WERI-Rb-1 (cell line): ENCODE results near the gene LMX1A.

Experiments used
- DNase-seq: peaks from one replicate; pipeline ENCODE4 v3.0.0-alpha.2; 2020
- H3K27ac ChIP-seq: fragments of 250-450 bp; sonication (Bioruptor Pico); 2 replicates; pipeline ENCODE4 v1.5.1; 2020; ENCODE audit warnings: mild to moderate bottlenecking, moderate library complexity
- H3K27me3 ChIP-seq: fragments of 250-450 bp; sonication (Bioruptor Pico); 2 replicates; pipeline ENCODE4 v1.5.1; 2021; ENCODE audit warnings: mild to moderate bottlenecking, low read depth, moderate library complexity; ENCODE audit not compliant: insufficient read depth, severe bottlenecking
- H3K36me3 ChIP-seq: fragments of 250-450 bp; sonication (Bioruptor Pico); 2 replicates; pipeline ENCODE4 v1.5.1; 2020; ENCODE audit warnings: mild to moderate bottlenecking, moderate library complexity
- H3K4me3 ChIP-seq: 2 replicates; pipeline ENCODE4 v1.5.1; 2011; ENCODE audit warnings: low read depth, mild to moderate bottlenecking, control low read depth, low read length
- H3K9me3 ChIP-seq: fragments of 250-450 bp; sonication (Bioruptor Pico); 2 replicates; pipeline ENCODE4 v1.5.1; 2021; ENCODE audit warnings: mild to moderate bottlenecking, moderate library complexity; ENCODE audit not compliant: severe bottlenecking
- CTCF ChIP-seq: IDR thresholded peaks from 2 replicates; pipeline ENCODE4 v1.5.1; 2011; ENCODE audit warnings: low read depth, mild to moderate bottlenecking, control low read depth, inconsistent platforms, low read length

LMX1A gene

GRCh38 chr1:165224504-165224903, 132.0 kb downstream of the LMX1A start:
- no peak overlapping the region for H3K27ac ChIP-seq
- TF ChIP-seq CTCF = no peak

GRCh38 chr1:165222580-165222979, 133.9 kb downstream of the LMX1A start:
- H3K36me3 ChIP-seq = no peaks in the 10 kb centered on the region
- no peak overlapping the region for H3K4me3 ChIP-seq
- no peak for TF ChIP-seq CTCF
- H3K27ac ChIP-seq = no peak overlapping the region
- H3K9me3 ChIP-seq = no peaks in the 10 kb centered on the region
- H3K27me3 ChIP-seq = no peaks in the 10 kb centered on the region
- no peak for DNase-seq

More at GRCh38 chr1:165224504-165224903, 132.0 kb downstream of the LMX1A start:
- no peak for DNase-seq
- Histone ChIP-seq H3K9me3 (no peaks in the 10 kb centered on the region), H3K27me3 (no peaks in the 10 kb centered on the region), H3K4me3 (no peak overlapping the region), H3K36me3 (no peaks in the 10 kb centered on the region)

GRCh38 chr1:165218731-165219130, 137.8 kb downstream of the LMX1A start:
- H3K27me3 ChIP-seq = no peaks in the 10 kb centered on the region
- no peak overlapping the region for H3K4me3 ChIP-seq
- no peak for TF ChIP-seq CTCF
- H3K36me3 ChIP-seq = no peaks in the 10 kb centered on the region
- no peak for DNase-seq
- no peak overlapping the region for H3K27ac ChIP-seq
- H3K9me3 ChIP-seq = no peaks in the 10 kb centered on the region

- Histone ChIP-seq H3K27me3 (no peaks in the 10 kb centered on the region), H3K27ac (no peak overlapping the region), H3K36me3 (no peaks in the 10 kb centered on the region), H3K9me3 (no peaks in the 10 kb centered on the region), H3K4me3 (no peak overlapping the region)
- DNase-seq = no peak
- TF ChIP-seq CTCF = no peak
Observed at GRCh38 chr1:165217958-165218357, 138.6 kb downstream of the LMX1A start.

GRCh38 chr1:165216254-165216653, 140.3 kb downstream of the LMX1A start:
- DNase-seq = no peak
- no peak for TF ChIP-seq CTCF
- Histone ChIP-seq H3K4me3 (no peak overlapping the region), H3K27me3 (no peaks in the 10 kb centered on the region), H3K9me3 (no peaks in the 10 kb centered on the region), H3K27ac (no peak overlapping the region), H3K36me3 (no peaks in the 10 kb centered on the region)

GRCh38 chr1:165215676-165216075, 140.8 kb downstream of the LMX1A start:
- no peak for TF ChIP-seq CTCF

More at GRCh38 chr1:165215676-165216075, 140.8 kb downstream of the LMX1A start:
- no peaks in the 10 kb centered on the region for H3K36me3 ChIP-seq
- H3K27ac ChIP-seq = no peak overlapping the region
- no peak for DNase-seq
- no peak overlapping the region for H3K4me3 ChIP-seq
- H3K9me3 ChIP-seq = no peaks in the 10 kb centered on the region
- no peaks in the 10 kb centered on the region for H3K27me3 ChIP-seq
